22Rv1 (cell line): ENCODE results near the gene ABCC4.

Experiments
- H3K27ac ChIP-seq: fragments of 450-650 bp; 2 replicates; pipeline ENCODE4 v1.5.1; 2017
- ZFX ChIP-seq: fragments of 450-650 bp; IDR thresholded peaks from 2 replicates; pipeline ENCODE4 v1.6.1; 2017; ENCODE audit warnings: antibody characterized with exemption, borderline replicate concordance
- TF ChIP-seq, protein P1 (sequence below): fragments of 450-650 bp; IDR thresholded peaks from 2 replicates; pipeline ENCODE4 v1.5.1; 2017; ENCODE audit warnings: mild to moderate bottlenecking

ABCC4 gene

DNA sequence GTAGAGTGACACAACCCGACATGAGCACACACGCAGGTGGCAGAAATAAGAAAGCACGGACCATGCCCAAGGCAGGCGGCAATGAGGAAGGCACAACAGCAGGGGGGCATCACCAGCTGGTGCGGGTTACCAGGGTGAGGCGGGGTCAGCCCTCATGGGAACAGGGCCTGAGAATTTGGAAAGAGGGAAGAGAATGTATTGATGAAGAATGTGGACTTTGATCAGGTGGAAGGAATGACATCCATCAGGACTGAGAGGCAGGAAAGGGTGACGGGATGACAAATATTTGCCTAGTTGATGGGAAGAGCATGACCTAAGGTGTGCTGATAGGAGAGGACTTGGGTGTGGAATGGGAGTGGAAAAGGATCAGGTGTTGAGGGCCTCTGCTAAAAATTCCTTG lies 177.5 kb downstream of the ABCC4 start:
- TF ChIP-seq ZFX = no peak
- TF ChIP-seq, protein P1, sequence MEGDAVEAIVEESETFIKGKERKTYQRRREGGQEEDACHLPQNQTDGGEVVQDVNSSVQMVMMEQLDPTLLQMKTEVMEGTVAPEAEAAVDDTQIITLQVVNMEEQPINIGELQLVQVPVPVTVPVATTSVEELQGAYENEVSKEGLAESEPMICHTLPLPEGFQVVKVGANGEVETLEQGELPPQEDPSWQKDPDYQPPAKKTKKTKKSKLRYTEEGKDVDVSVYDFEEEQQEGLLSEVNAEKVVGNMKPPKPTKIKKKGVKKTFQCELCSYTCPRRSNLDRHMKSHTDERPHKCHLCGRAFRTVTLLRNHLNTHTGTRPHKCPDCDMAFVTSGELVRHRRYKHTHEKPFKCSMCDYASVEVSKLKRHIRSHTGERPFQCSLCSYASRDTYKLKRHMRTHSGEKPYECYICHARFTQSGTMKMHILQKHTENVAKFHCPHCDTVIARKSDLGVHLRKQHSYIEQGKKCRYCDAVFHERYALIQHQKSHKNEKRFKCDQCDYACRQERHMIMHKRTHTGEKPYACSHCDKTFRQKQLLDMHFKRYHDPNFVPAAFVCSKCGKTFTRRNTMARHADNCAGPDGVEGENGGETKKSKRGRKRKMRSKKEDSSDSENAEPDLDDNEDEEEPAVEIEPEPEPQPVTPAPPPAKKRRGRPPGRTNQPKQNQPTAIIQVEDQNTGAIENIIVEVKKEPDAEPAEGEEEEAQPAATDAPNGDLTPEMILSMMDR = no peak
- H3K27ac ChIP-seq = no peak overlapping the region

DNA sequence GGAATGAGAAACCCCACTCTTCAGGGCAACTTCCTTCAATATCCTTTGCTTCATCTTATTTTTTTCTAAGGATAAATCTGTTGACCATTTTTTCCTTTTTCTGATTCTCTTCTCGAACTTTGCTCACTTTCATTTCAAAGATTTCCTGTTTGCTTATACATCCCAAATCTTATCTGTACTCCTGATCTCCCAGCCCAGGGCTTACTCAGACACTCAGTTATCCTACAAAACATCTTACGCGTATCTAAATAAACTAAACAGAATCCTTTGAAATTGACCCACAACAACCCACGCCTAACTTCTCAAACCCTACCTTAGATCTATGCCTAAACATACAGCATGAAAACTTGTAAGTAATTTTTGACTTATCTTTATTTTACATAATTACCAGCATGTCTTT lies 179.2 kb downstream of the ABCC4 start:
- H3K27ac ChIP-seq = no peak overlapping the region

DNA sequence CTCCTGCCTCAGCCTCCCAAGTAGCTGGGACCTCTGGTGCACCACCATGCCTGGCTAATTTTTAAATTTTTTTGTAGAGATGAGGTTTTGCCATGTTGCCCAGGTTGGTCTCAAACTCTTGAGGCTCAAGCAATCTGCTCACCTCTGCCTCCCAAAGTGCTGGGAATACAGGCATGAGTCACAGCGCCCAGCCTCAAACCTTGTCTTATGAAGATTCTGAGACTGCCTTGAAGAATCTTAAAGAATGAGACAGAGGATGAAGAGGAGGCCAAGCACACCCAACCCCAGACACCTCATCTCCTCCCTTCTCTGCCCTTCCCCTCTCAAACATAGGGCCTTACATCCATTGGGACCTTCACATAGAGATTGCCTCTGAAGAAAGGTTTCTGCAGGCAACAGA lies 179.7 kb downstream of the ABCC4 start:
- TF ChIP-seq, protein P1 = no peak
- no peak overlapping the region for H3K27ac ChIP-seq

More for the DNA sequence above, 179.2 kb downstream of the ABCC4 start:
- TF ChIP-seq ZFX = no peak
- TF ChIP-seq, protein P1 = no peak

DNA sequence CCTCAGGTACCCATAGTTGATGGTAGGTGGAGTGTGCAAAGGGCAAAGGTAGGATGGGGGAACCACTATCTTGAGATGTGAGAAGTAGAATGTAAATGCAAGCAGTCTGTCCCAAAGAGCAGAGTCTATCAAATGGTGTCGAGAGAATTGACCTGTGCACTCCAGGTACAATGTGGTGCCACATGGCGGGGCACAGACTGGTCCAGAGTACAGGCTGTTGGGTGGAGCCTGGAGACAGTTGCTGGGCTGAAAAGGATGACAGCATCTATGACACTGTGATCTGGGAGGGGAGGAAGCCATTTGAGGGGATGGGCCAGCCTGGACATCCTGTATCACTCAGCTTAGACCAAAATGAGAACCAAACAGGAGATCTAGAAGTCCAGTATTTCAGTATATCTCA lies 180.6 kb downstream of the ABCC4 start:
- no peak for TF ChIP-seq ZFX
- TF ChIP-seq, protein P1 = no peak
- H3K27ac ChIP-seq = no peak overlapping the region

DNA sequence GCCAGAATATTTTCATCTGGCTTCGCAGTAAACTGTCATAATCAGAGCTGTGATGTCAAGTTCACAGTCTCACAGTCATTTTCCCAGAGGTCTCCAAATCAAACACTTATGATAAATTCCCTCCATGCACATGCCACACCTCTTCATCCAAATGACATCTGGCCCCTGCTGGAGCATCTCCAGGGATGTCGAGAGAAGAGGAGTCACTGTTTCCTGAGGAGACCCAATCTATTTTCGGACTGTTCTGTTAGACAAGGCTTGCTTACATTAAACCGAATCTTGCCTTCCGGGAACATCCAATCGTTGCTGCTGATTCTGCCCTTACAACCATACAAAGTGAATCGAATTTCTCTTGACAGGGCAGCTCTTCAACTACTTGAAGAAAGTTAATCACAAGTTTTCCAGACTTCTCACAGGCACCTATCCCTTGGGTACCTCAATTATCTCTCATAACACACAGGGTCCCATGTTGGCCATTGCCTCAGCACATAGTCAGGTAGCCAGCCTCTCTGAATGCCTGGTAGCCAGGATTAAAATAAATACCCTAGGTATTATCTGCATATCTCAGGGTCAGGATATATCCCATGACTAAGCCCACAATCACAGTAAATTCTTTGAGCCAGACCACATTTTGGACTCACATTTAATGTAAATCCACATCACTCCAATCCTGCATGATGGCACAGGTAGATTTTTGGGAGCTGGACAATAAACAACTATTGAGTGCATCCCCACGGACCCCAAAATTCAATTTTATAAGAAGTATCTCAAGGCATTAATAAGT lies 182.5 kb downstream of the ABCC4 start:
- no peak overlapping the region for H3K27ac ChIP-seq
- TF ChIP-seq, protein P1 = no peak
- no peak for TF ChIP-seq ZFX

DNA sequence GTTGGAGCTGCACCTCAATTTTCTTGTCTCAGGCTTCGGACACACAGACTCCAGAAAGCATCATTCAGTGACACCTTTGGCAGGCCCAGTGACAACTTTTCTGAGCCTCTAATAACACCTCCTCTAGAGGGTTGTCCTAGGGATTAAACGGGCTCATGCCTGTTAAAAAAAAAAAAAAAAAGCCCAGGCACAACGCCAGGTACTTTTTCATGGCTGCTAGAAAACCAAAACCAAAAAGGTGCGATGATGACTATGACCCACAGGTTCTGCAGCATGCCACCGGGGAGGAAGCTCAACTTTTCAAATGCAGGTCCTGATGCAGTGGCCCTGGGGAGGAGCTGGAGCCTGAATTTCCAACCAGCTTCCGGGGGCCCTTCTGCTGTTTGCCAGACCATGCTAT lies 184.2 kb downstream of the ABCC4 start:
- no peak overlapping the region for H3K27ac ChIP-seq
- no peak for TF ChIP-seq ZFX
- TF ChIP-seq, protein P1 = no peak

DNA sequence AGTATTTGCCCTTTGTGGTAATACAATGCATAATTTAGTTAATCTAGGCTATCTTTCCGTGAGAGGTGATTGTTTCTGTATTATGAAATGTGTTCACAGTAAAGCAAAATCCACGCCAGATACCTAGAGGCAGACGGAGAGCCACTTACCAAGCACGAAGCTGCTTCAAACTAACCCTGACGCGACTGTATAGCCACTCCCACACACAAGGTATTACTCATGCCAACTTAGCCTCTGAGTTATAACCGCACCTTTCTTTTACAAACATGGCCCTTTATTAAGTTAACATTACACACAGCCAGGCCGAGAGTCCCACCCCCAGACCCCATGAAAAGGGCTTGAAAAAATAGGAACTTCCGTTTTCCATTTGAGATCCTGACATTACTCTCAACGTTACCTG lies 185.7 kb downstream of the ABCC4 start:
- TF ChIP-seq ZFX = no peak
- TF ChIP-seq, protein P1 = no peak
- no peak overlapping the region for H3K27ac ChIP-seq
